GM19467 (cell line): Measurements from ENCODE around the gene TMEM174.
"Not testable (repeated sequence)": the region's sequence is repeated elsewhere in the genome, so short reads cannot be mapped to it uniquely, and the experiment has no call there.

Experiments
- ATAC-seq: cut with Tn5 transposase; IDR thresholded peaks from one replicate; pipeline ENCODE4 v1.9.1; 2021; ENCODE audit warnings: mild to moderate bottlenecking, moderate library complexity; ENCODE audit not compliant: unreplicated experiment

Gene TMEM174

DNA sequence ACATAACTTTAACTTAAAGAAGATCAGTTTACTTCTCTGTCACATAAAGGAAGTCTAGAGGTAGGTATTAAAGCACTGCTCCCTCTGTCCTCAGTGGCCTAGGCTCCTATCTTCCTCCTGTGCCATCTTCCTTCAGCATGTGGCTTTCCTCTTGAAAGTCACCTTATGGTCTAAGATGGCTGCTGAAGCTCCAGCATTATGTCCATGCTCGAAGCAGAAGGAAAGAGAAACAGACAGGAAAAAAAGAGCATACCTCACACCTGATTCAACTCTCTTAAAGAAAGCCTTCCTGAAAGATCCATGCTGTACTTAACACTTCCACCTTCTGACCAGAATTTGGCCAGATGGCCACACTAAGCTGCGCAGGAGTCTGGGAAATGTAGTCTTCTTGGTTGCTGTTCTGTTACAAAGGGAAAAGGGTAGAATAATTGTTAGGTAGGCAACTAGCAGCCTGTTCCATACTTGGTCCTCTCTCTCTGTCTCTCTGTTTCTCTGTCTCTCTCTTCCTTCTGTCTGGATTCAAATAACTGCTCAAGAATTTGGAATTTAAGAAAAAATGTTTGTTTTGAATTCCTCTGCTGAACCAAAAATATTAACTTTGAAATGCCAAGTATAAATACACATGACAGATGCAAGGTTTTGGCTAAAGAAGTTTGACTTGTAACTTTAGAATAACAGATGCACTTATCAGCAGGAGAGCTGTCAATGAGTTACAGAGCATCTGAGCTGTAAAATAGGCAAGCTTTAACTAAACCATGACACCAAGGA, 16.0 kb downstream of the TMEM174 start:
- no peak for ATAC-seq

DNA sequence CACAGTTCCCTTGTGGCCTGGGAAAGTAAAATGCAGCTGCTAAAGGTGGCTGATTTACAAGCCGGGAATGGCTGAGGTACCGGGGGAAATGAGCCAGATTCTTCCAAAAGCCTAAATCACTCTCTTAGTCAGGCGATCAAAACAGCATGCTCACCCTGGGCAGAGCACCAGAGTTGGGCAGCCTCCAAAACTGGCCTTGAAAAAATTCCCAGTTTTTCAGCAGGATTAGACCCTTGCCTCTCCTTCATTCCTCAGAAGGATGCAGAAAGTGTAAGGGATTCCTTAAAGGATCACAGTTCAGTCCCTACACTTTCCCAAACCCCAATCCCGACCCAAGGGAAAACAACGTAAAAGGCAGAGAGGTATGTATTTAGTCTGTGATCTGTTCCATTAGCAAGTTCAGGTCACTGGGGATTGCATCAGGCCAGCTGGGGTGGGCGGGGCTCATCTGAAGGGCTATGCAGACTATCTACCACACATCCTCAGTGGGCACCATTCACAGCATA, 16.9 kb downstream of the TMEM174 start:
- ATAC-seq, result no peak

DNA sequence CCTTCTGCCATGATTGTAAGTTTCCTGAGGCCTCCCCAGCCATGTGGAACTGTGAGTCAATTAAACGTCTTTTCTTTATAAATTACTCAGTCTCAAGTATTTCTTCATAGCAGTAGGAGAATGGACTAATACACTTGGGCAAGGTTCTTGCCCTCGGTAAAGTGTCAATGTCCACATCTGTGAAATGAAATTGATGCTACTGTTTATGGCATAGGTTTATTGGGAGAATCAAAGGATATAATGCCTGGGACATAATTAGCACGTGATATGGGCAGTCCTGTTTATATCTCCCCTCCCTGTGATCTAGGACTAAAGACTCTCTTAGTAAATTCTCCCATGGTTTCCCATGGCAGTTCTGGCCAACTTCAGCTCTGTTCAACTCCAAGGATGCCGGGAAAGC, 19.4 kb downstream of the TMEM174 start:
- no peak for ATAC-seq

DNA sequence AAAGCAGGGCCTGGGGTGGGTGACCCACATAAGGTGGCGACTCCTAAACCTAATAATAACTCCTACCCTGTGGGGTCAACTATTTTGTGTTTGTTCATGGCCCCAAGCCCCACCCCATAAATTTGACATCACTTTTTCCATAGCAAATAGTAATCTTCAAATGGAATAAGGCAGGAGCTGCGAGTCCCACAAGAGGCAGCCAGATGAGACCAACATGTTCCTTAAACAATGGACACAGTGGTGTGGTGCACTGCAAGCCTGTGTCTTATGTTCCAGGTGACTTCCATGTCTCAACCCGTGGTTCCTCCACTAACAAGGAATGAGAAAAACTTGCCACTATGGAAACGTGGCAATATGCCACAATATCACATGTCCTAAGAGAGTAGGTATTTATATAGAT, 20.6 kb downstream of the TMEM174 start:
- no peak for ATAC-seq

DNA sequence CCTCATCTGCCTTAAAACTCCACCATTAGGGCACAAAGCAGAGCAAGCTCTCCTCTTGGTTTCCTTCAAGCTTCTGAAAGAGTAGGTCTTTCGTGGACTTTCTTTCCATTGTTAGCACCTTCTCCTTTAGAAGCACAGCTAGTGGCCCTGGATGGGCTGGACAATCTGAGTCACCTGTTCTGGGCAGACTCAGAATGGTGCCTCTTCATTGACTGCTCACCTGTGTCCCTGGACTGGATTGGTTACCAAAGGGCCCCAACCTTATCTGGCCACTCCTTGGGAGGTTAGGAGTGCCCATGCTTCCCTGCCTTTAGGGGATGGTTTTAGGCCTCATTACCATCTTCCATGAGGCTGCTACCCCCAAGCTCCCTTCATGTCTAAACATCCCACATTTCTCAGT, 23.2 kb downstream of the TMEM174 start:
- no peak for ATAC-seq

DNA sequence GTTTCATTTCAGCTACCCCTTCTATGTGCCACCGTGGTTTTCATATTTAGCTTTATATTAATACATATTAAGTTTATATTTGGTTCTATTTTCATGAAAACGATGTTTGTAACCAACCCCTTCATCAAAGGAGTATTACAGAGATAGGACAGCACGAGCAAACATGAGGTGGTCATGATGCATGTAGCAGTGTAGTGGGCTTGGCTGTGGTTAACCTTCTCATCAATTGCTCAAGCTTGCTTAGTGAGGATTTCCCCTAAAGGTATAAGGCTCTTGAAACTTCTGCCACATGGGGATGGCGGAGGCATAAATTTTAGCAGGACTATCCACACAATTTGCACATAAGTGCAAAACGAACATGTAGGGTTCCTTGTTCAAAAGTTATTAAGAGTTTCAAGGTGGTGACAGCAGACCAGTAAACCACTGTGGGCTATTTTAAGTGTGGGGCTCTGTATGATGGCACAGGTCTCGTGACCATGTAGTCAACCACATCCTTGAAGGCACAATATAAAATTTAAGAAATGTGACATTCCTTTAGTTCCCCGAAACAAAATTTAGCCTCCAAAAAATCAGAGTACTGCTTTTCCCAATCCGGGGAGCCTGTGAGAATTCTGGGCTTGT, 24.8 kb downstream of the TMEM174 start:
- no peak for ATAC-seq

DNA sequence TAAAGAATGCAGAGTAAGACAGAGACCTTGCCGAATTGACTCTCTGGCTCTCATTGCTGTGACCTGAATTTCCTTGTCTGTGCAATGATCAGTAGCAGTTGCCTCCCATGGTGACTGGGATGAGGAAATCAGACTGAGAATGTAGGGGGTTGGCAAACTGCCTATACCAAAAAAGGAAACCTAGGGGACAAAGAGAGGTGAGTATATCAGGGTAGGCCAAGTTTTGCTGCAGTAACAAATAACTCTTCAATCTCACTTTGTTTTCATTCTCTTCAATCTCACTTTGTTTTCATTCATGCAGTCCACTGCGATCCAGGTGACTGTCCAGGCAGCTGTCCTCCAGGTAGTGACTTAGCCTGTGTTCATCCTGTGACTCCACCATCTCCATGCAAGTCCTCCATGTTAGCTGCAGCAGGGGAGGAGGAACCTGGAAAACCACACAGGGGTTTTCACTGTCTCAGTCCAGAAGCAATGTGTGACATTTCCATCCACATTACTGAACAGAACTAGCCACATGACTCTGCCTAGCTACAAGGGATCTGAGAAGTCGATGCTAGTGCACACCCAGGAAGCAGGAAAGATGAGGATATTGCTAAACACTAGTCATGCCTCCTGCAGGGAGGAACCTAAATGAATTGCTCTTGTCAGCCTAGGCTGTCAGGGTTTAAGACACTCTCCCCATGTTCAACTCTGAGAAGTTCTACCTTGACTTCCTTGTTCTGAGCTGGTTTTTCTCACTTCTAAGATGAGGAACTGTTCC, 26.0 kb downstream of the TMEM174 start:
- ATAC-seq, result no peak

DNA sequence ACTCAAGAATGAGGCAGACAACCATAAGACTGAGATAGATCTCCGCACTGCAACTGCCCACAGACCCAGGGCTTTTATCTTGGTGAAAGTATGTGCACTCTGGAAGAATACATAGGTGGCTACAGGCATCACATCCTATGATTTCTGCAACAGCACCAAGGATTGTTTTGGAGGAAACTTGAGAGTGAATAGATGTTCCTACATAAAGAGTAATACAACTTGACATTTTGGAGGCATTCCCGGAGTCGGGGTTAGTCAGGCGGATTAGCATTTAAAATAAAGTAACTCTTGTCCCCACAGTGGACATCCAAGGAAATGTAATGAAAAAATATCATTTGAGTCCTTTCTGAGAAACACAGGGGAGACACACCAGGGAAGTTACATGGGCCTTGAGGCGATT, 26.7 kb downstream of the TMEM174 start:
- ATAC-seq, result no peak

DNA sequence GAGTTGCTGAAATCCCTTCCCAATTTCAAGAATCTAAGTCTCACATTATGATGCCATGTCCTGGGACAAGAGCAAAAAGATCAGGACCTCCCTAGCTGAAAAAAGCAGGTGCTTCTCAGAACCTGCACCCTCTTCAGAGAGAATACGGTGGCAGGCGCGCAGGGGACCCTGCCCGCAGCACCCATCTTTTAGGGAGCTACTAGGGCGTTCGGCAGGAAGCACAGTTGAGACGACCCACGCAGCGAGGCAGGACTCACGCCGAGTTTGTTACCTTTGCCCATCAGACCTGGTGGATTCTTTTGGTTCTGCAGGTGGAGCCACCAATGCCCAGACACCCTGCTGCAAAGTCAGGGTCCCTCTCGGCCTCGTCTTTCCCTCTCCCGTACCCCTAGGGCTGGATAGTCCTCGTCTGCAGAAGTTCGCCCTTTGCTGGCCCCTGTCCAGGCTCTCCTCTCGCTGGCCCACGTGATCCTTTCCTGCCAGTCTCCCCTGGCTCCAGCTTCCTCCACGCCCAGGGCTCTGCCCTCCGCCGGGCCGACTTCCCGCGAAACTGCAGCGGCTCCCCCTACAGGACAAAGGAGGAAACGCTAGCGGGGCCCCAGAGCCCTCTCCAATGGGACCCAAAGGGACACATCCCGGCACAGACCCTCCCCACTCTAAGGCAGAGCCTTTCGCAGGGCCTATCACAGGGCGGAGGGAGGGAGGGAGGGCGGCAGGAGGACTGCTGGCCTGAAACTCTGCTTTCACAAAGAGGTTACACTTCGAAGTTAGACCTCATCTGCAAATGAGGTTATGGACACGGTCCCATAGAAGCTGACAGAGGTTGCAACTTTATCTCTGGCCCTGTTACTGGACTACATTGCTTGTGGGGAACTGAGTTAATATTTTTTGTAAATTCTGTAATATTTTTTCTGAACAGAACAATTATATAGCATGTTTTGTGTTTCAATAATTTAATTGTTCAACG, 28.8 kb downstream of the TMEM174 start:
- peak; percentile 67 for ATAC-seq

DNA sequence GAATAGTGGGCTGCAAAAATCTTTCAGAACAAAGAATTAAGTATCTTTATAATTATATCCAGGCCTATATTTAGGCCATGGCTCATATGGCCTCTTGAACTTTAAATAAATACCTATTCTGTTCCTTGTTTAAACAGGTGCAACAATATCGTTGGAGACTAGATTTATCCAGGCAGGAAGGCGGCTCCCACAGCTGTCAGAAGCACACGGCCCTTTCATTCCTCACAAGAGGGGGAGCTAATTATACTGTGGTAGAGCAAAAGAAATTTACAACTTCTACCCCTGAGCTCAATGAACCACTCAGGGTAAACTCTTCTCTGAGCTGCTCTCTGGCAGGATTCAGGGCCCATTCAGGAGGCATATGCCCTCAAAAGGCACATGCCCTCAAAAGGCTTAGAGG, 31.3 kb downstream of the TMEM174 start:
- no peak for ATAC-seq

DNA sequence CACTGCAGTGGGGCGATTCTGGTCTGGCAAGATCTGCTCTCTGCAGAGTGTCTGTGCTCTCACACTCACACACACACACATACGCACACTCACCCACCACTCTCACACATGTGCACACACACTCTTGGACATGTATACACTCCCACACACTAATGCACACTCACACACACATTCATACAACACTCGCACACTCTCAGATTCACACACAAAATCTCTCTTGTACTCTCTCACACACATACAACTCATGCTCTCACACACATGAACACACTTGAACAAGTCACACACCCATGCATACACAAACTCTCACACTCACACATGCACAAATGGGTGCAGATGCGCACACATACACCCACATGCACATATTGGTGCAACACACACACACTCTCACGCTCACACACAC, 31.7 kb downstream of the TMEM174 start:
- ATAC-seq, result no peak

DNA sequence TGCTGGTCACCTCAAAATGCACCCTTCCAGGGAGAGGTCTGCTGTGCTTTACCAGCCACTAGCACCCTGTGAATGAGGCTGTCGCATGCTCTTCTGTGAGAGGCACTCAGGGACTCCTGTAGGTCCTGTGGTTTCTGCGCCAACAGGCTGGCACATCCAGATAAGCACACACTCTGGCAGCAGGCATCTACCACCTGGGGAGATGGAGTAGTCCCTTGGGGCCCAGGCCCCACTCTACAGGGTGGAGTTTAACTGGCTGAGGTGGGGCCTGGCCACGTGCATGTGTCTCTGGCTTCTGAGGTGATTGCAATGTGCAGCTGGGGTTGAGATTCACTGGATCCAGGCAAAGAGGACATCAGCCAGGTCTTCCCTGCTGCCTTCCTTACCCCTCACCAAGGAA, 32.3 kb downstream of the TMEM174 start:
- ATAC-seq, result no peak

DNA sequence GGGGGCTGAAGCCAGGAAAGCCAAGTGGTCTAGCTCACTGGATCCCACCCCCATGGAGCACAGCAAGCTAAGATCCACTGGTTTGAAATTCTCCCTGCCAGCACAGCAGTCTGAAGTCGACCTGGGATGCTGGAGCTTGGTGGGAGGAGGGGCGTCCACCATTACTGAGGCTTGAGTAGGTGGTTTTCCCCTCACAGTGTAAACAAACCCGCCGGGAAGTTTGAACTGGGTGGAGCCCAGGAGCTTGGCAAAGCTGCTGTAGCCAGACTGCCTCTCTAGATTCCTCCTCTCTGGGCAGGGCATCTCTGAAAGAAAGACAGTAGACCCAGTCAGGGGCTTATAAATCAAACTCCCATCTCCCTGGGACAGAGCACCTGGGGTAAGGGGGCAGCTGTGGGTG, 34.2 kb downstream of the TMEM174 start:
- ATAC-seq, result not testable (repeated sequence)

DNA sequence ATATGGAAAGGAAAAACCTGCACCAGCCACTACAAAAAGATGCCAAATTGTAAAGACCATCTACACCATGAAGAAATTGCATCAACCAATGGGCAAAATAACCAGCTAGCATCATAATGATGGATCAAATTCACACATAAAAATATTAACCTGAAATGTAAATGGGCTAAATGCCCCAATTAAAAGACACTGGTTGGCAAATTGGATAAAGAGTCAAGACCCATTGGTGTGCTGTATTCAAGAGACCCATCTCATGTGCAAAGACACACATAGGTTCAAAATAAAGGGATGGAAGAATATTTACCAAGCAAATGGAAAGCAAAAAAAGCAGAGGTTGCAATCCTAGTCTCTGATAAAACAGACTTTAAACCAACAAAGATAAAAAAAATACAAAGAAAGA, 36.1 kb downstream of the TMEM174 start:
- not testable (repeated sequence) for ATAC-seq

DNA sequence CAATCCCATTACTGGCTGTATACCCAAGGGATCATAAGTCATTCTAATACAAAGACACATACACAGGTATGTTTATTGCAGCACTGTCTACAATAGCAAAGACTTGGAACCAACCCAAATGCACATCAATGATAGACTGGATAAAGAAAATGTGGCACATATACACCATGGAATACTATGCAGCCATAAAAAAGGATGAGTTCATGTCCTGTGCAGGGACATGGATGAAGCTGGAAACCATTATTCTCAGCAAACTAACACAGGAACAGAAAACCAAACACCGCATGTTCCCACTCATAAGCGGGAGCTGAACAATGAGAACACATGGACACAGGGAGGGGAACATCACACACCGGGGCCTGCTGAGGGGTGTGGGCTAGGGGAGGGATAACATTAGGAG, 39.7 kb downstream of the TMEM174 start:
- ATAC-seq, result not testable (repeated sequence)

DNA sequence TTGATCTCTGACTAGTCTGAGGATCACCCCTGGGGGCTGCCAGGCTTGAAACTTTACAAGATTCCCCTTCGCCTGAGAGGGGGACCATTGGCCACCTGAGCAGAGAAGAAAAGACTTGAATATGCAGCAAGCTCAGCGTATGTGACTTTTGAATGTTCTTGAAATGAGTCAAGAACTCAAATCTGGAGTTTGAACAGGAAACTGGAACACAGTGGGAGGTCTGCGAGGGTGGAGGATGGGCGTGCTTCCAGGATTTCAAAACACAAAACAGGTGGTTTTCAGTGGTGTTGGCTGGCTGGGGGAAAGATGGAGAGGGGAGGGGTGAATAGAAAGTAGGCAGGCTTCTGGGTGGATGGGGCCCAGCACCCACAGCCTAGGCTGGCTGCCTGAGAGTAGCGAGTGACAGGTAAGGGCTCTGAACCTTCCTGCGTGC, 40.6 kb downstream of the TMEM174 start:
- no peak for ATAC-seq

DNA sequence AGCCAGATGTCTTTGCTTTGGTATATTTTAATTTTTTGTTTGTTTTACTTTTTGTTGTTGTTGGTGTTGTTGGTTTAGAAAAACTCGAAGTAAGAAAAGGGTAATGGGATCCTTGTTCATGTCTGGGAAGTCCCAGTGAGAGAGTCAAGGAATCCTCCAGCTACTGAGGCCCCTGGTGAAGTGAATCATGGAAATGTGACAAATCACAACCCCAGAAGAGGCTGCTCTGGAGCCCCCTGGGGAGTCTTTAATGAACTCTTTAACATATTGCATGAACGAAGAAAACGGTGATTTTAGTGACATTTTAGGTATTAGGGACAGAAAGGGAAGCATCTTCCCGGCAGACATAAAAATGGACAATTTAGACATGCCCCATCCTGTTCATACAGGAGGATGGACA, 41.3 kb downstream of the TMEM174 start:
- no peak for ATAC-seq

DNA sequence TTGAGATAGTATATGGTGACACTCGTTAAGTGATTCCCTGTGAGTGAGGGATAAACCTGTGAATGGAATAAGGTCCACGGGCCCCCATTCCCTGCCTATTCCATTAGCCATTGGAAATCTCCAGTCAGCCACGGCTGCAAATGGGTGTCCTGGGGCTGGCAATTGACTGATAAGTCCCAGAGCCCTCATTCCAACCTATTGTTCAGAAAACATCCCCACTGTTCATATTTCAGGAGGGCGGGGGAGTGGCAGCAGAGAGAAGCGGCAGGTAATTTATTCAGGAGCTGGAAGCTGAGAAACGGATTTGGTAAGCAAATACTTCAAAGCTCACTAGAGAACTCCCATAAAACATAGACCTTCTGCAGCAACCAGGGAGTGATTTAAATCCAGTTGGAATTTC, 42.0 kb downstream of the TMEM174 start:
- ATAC-seq, result no peak

DNA sequence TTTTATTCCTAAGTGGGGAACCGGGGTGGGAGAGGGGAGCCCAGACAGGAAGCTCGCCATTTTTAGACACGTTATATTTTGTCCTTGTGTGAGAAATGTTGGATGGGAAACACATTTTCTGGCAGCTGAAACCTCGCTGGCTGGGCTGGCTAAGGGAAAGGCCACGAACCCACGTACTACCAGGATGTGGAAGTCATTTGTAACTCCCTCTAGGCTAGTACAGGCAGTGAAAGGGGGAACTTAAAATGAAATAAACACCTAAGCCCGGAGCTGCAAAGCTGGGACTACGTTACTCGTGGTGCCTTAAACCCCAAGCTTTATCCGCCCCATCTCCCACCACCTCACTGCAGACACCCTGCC, 42.5 kb downstream of the TMEM174 start:
- no peak for ATAC-seq

DNA sequence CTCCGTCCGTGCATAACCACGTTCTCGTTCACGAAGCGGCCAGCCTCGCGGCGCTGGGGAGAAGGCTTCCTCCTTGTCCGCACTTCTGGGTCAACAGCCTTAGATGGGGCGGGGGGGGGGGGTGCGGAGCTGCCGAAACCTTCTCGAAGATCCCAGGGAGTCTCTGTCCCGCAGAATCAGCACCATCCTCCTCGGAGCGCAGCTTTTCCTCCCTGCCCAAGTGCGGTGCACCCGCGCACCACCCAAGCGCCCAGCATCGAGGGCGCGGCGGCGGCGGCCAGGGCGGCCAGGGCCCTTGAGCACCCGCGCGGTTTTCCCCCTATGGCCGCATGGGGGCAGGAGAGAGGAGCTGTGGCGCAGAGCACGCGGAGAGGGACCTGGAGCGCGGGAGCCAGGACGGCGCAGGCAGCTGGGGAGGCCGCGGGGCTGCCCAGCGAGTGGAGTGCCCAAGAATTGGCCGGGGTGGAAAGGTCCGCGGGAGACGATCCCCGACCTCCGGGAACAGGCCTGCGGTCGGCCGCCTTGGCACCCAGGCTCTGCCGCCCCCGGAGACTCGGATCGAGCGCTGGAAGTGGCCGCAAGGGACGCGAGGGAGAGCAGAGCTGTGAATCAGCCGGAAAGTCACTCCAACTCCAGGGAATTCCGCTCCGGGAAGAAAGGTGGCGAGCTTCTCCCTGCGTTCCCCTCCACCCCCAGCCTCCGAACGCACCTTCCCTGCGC, 43.1 kb downstream of the TMEM174 start:
- peak; percentile 82 for ATAC-seq
